Measurements from ENCODE around the gene CYTH1.

CYTH1 gene

DNA sequence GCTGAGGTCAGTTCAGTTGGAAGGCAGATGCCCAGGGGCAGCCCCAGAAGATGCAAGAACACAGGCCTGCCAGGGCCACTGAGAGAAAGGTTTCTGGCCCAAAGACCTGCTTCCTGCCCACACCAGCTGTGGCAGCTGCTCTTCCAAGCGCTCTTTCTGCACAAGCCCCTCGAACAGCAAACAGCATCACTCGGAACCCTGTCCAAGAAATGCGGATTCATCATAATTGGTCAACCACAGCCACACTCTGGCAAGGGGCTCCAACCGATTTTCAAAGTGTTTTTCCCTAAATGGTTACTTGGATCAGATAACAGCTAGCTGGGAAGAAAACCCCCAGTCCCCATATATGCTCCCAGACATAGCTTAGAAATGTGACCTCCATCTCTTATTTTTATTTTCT lies 133.8 kb downstream of the CYTH1 start:
- DNase-seq (ENCODE audit: insufficient read length, low spot score) (no peak), FAIRE-seq (no peak)
- no peak for TF ChIP-seq CTCF (IDR thresholded peaks at IDR 0.05; ENCODE audit: insufficient read depth, missing control alignments)

- DNase-seq (ENCODE audit: insufficient read length, low spot score) (no peak), FAIRE-seq (no peak)
- no peak for TF ChIP-seq CTCF (IDR thresholded peaks at IDR 0.05; ENCODE audit: insufficient read depth, missing control alignments)
Measured at GRCh38 chr17:78647032-78647431, 135.0 kb downstream of the CYTH1 start.

DNA sequence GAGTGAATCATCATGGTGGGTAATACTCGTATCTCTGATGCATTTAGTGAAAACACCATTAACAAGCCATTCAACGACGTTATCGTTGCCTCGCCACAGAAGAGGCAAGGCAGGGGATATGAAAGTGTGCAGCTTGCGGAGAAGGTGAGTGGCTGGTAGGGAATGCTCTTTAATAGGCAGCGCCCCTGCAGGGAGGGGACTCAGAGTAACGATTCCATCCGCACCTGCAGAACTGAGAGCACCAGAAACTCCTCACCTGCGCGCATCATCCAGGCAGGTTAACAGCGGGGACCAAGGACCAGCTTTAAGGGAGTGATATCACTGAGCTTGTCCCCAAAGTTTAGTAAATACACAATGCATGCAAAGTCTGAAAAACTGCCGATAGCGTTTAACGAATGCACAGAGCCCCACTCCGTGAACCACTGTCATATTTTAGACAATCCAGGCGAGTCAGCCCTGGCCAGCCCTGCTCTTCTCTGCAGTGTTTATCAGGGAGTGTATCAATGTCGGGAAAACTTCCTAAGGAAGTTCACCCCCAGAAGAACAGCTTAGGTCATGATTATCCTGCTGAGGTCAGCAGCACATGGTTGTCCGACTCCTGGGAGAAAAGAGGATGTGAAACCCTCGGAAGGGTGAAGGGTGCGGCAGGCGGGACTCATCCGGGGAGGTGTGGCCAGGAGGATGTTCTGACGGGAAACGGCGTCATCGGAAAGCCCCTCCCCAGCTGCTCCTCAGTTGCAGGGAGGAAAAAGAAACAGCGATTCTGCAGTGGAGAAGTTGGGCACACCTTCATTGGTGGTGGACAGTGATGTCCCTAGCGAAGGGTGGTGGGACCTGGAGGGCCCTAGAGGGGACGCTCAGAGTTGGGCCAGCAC lies 136.4 kb downstream of the CYTH1 start:
- no peak for DNase-seq (ENCODE audit: insufficient read length, low spot score)
- FAIRE-seq, result no peak
- no peak for TF ChIP-seq CTCF (IDR thresholded peaks at IDR 0.05; ENCODE audit: insufficient read depth, missing control alignments)

GRCh38 chr17:78644931-78645351 lies 137.1 kb downstream of the CYTH1 start:
- FAIRE-seq (no peak), DNase-seq (ENCODE audit: insufficient read length, low spot score) (no peak)
- TF ChIP-seq CTCF (IDR thresholded peaks at IDR 0.05; ENCODE audit: insufficient read depth, missing control alignments), result no peak

GRCh38 chr17:78644224-78644623 lies 137.8 kb downstream of the CYTH1 start:
- FAIRE-seq, result no peak
- DNase-seq (ENCODE audit: insufficient read length, low spot score), result no peak
- no peak for TF ChIP-seq CTCF (IDR thresholded peaks at IDR 0.05; ENCODE audit: insufficient read depth, missing control alignments)

- no peak for FAIRE-seq
- no peak for DNase-seq (ENCODE audit: insufficient read length, low spot score)
- TF ChIP-seq CTCF (IDR thresholded peaks at IDR 0.05; ENCODE audit: insufficient read depth, missing control alignments), result no peak
Measured at GRCh38 chr17:78643326-78643725, 138.7 kb downstream of the CYTH1 start.

DNA sequence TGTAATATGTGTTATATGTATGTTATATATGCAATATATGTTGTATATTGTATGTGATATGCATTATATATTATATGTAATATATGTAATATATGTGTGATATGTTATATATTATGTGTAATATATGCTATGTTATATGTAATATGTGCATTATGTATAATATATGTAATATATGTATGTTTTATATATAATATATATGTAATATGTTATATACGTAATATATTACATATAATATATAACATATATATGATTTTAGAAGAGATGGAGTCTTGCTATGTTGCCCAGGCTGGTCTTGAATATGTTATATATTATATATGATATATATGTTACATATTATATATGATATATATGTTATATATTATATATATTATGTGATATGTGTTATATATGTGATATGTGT lies 139.4 kb downstream of the CYTH1 start:
- FAIRE-seq, result no peak
- TF ChIP-seq CTCF (IDR thresholded peaks at IDR 0.05; ENCODE audit: insufficient read depth, missing control alignments), result no peak
- no peak for DNase-seq (ENCODE audit: insufficient read length, low spot score)

Data from D721Med (cell line).